ENCODE results near the gene STPG3.

STPG3 gene
- total RNA-seq, result 0 to 0.21 (median 0) reads per million in 18 experiments

DNA sequence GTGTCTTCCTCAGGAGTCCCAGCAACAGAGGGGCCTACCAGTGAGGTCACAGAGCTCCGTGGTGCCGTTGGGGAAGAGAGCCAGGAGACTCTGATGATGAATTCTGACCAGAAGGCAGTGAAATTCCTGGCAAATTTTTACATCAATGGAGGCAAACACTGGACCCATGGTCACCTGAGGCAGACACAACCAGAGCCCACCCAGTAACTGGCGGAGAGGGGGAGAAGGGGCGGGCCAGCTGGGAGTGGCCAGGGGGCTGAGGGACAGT, at the start of gene STPG3:
Gene STPG3 (plus strand): TSS at position 93 of the 268 bp plus-strand sequence. CDS start 1 bp downstream, at position 94.
- DNase-seq, result no peak

DNA sequence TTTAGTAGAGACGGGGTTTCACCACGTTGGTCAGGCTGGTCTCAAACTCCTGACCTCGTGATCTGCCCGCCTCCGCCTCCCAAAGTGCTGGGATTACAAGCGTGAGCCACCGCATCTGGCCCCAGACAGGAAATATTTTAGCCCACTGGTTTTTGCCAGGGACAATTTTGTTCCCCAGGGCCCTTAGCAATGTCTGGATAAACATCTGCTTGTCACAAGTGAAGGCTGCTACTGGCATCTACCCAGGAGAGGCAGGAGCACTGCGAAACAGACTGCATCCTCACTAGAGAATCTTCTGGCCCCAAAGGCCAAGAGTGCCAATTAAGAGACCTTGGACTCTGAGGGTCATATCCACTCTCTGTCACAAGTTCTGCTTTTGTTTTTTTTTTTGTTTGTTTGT, 48.1 kb upstream of the STPG3 start:
- DNase-seq, result no peak

DNA sequence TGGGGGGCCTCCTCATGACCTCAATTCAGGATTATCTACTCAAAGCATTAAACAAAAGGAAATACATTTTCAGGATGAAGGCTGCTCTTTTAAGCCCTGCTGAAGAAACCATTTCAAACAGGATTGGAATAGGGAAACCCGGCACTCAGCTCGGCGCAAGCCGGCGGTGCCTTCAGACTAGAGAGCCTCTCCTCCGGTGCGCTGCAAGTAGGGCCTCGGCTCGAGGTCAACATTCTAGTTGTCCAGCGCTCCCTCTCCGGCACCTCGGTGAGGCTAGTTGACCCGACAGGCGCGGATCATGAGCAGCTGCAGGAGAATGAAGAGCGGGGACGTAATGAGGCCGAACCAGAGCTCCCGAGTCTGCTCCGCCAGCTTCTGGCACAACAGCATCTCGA, 46.4 kb upstream of the STPG3 start:
- no peak for DNase-seq

- DNase-seq, result peak; percentile 84 to 91
Measured at GRCh38 chr9:137205126-137206069, 45.7 kb upstream of the STPG3 start, which contains the start of the genes NDOR1 and TMEM203. Gene NDOR1 (plus strand): TSS chr9:137205700. CDS start chr9:137205778, 78 bp downstream. Gene TMEM203 (minus strand): TSS chr9:137205648. CDS start chr9:137205414, 234 bp downstream.

GRCh38 chr9:137206602-137207001, 44.5 kb upstream of the STPG3 start:
- no peak for DNase-seq

- DNase-seq, result no peak
Measured at GRCh38 chr9:137211532-137211931, 39.6 kb upstream of the STPG3 start.

GRCh38 chr9:137212520-137212919, 38.6 kb upstream of the STPG3 start:
- no peak for DNase-seq

- DNase-seq, result no peak
Measured at GRCh38 chr9:137213160-137214060, 37.7 kb upstream of the STPG3 start.

DNA sequence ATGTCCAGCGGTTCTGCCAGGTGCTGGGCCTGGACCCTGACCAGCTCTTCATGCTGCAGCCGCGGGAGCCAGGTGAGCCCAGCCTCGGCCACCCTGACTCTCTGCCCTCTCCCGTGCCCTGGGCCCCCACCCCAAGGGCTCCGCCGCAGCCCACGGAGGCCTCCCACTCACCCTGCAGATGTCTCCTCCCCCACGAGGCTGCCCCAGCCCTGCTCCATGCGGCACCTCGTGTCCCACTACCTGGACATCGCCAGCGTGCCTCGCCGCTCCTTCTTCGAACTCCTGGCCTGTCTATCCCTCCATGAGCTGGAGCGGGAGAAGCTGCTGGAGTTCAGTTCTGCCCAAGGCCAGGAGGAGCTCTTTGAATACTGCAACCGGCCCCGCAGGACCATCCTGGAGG, 36.5 kb upstream of the STPG3 start:
- DNase-seq, result no peak

DNA sequence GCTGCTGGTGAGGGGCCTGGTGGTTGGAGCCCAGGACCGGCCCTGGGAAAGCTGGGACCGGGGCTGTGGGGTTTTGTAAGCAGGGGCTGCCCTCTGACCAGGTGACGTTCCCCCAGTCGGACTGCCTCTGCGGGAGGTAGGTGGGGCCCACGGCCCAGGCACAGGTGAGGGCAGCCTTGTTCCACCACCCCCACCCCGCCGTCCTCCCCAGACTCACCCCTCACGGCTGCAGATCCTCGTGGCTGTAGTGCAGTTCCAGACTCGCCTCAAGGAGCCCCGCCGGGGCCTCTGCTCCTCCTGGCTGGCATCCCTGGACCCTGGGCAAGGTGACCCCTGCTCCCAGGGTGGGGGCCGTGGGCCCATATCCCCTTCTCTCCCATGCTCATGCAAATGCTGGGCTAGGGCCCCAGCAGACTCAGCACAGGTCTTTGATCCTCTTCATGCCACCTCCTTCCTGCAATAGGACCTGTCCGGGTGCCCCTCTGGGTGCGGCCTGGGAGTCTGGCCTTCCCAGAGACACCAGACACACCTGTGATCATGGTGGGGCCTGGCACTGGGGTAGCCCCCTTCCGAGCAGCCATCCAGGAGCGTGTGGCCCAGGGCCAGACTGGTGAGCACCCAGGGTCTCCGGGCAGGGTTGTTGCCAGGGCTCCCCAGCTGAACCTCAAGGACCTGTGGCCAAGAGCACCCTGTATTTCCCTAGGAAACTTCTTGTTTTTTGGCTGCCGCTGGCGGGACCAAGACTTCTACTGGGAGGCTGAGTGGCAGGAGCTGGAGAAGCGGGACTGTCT, 35.7 kb upstream of the STPG3 start:
- no peak for DNase-seq

DNA sequence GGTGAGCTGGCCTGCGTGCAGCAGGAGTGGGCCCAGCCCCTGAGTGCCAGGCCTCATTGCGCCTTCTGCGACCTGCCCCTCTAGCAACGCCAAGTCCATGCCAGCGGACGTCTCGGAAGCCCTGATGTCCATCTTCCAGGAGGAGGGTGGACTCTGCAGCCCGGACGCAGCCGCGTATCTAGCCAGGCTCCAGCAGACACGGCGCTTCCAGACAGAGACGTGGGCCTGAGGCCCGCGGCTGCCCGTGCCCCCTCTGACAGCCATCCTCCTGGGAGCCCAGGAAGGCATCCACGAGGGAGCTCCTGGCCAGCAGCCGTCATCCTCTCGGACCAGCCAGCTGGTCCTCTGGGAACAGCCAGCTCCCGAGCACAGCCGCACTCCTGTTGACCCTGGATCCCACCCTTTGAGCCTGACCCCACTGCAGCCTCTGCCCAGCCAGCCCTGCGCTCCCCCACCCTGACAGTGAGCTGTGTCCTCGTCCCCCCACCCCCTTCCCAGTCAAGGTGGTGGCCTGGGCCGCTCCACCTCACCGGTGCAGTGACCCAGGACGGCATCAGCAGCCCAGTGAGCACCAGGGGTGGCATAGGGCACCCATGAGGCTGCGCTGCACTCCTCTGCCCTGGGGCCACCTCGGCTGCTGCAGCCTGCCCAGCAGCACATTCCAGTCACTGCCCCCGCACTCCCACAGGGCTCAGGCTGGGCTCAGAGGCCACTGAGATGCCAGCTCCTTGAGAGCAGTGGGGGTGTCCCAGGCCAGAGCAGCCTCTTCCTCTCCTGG, 34.7 kb upstream of the STPG3 start:
- no peak for DNase-seq

- no peak for DNase-seq
Measured at GRCh38 chr9:137217276-137218211, 33.5 kb upstream of the STPG3 start.

DNA sequence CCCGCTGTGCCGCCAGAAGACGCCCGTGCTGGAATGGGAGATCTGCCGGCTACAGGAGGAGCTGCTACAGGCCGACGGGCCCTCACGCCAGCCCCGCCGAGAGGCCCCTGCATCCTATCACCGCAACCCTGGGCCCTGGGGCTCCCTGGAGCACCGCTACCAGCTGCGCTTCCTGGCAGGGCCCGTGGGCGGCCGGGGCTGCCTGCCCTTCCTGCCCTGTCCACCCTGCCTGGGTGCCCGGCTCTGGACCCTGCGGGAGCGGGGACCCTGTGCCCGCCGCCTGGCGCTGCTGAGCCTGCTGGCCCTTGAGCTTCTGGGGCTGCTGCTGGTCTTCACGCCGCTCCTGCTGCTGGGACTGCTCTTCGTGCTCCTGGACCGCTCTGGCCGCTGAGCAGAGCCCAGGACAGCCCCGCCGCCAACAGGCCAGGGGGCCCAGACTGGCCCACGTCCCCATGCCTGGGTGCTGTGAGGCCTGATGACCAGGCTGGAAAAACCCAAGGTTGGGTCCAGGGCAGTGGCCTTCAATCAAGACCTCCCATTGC, 32.8 kb upstream of the STPG3 start:
- no peak for DNase-seq

GRCh38 chr9:137218754-137219271, 32.3 kb upstream of the STPG3 start:
- peak in 1 of 2 donors; percentile 33 for DNase-seq

DNA sequence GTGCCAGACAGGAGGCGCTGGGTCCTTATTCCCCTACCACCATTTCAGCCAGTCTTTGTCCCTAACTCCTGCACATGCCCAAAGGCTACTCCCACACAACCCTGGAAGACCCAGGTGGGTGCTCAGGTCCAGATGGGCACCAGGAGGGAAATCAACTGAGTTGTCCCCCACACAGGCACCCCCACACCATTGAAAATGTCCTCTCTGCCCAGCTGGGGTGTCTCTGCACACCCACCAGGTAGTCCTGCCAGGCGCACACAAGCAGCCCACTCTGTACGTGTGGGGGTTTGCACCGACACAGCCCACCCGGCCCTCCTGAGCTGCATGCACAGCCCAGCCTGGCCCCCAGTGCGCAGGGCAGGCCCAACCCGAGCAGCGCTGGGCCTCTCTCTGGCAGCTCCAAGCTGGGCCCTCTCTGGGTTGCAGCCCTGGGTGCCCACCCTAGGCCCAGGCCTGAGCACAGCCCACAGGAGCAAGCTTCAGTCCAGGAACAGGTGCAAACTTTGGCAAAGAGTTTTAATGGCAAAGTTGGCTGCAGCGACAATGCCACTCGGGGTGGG, 31.2 kb upstream of the STPG3 start:
- DNase-seq, result no peak

- no peak for DNase-seq
Measured at GRCh38 chr9:137220317-137221094, 30.6 kb upstream of the STPG3 start.

DNA sequence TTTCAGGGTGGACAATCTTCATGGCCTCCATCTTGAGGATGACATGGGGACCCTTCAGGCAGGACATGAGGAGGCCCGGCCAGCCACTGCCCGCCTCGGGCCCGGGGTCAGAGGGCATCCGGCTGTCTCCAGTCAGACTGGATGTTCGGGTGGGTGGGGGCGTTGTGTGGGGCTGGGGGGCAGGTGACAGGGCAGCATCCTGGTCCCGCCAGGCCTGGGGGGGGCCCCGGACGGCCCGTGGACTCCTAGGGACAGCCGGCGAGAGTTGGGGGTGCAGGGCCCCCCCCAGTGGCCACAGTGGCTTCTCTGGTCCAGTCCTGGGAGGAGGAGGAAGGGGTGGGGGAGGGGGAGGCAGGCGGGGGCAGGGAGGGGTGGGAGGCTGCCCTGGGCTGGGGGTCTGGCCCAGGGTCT, 30.0 kb upstream of the STPG3 start:
- DNase-seq, result no peak

DNA sequence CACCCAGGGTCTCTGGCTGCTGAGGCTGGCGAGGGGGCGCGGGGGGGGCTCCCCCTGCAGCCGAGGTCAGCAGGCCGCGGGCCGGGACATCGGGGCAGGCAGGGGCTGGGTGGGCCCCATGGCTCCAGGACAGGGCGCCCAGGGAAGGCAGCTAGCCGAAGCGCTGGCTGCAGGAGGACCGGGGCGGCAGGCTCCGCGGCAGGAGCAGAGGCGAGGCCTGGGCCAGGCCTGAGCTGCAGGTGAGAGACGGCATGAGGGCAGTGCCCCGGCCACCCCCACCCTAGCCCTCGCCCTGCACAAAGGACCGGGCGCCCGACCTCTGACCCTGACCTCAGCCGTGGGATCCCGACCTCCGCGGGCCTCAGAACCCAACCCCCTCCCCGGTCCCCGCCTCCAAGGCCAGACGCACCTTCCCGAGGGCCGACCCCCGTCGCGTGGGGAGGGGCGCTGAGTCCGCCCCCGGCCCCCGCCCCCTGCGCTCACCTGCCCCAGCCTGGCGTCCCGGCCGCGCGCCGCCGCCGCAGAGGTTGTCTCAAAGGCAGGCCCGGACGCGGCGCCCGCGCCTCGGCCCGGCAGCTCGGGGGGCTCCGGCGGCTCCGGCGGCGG, 29.5 kb upstream of the STPG3 start:
- DNase-seq, result no peak

Data from inflammatory macrophage (primary cell).